Activated naive CD4-positive, alpha-beta T cell treated with anti-CD3 and anti-CD28 coated beads, Interleukin-2, amount 50 U/mL, for 24 hours (primary cell): ENCODE data around the gene CPLANE1.

Source experiments
- H3K27ac Mint-ChIP-seq: one replicate; pipeline ENCODE4 v1.8.0; 2021; ENCODE audit warnings: mild to moderate bottlenecking, mixed read lengths
- H3K27me3 Mint-ChIP-seq: one replicate; pipeline ENCODE4 v1.8.0; 2021; ENCODE audit warnings: mixed read lengths
- H3K36me3 Mint-ChIP-seq: one replicate; pipeline ENCODE4 v1.8.0; 2021; ENCODE audit warnings: mixed read lengths
- H3K4me1 Mint-ChIP-seq: one replicate; pipeline ENCODE4 v1.8.0; 2021; ENCODE audit warnings: mixed read lengths
- H3K4me3 Mint-ChIP-seq: one replicate; pipeline ENCODE4 v1.8.0; 2021; ENCODE audit warnings: mild to moderate bottlenecking, mixed read lengths
- H3K9me3 Mint-ChIP-seq: one replicate; pipeline ENCODE4 v1.8.0; 2021; ENCODE audit warnings: mixed read lengths

Gene CPLANE1

DNA sequence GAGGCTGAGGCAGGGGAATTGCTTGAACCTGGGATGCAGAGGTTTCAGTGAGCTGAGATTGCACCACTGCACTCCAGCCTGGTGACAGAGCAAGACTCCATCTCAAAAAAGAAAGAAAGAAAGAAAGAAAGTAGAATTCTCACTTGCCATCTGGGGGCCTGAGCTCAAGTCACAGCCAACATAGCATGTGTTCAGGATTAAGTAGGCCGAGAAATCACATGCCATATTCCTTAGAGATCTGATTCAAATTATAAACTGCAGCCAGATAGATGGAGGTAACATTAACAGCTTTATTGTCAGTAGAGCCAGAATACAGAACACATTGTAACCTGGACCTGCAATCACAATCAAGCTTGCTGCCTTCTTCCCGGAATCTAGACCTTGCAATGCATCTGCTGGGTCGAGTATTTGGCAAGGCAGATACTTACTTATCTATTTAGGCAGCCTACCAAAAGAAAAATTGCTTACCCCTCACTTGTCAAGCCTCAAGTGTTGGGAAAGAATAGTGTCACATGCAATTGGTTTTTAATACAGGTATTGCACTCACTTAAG, 173.7 kb downstream of the CPLANE1 start:
- H3K4me1 Mint-ChIP-seq = no peaks in the 10 kb centered on the region
- H3K36me3 Mint-ChIP-seq = peaks cover 11% of the 10 kb centered on the region
- no peak overlapping the region for H3K27ac Mint-ChIP-seq
- no peaks in the 10 kb centered on the region for H3K27me3 Mint-ChIP-seq
- H3K9me3 Mint-ChIP-seq = peaks cover 4% of the 10 kb centered on the region
- no peak overlapping the region for H3K4me3 Mint-ChIP-seq

DNA sequence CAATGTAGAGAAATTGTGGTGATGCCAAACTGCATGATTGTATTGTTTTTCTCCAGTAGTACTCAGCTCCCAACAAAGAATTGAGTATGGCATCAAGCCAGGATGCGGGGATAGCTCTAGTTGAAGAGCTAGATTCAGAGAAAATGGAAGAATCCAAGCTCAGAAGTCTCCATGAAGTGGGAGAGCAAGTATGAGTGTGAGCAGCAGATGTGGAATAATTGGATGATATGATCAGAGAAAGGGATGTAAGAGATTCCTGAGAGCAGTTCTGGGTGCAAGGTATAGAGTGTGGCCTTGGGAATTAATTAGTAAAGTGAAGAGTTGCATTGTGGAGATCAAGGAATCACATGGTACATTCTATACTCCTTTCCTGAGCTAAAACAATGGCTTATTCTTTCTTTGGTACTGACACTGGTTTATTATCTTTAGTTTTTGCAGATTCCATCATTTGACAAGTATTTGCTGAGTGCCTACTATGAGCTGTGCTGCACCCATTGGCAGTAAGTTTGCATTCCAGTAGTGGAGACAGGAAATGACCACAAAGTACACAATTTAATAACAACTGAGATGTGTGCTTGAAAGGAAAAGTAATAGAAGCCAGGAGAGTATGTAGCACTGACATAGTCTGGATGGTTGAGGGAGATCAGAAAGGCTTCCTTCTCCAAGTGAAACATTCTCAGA, 177.1 kb downstream of the CPLANE1 start:
- Mint-ChIP-seq H3K27me3 (no peaks in the 10 kb centered on the region), H3K4me3 (no peak overlapping the region), H3K4me1 (no peaks in the 10 kb centered on the region), H3K27ac (no peak overlapping the region), H3K9me3 (no peaks in the 10 kb centered on the region), H3K36me3 (no peaks in the 10 kb centered on the region)

DNA sequence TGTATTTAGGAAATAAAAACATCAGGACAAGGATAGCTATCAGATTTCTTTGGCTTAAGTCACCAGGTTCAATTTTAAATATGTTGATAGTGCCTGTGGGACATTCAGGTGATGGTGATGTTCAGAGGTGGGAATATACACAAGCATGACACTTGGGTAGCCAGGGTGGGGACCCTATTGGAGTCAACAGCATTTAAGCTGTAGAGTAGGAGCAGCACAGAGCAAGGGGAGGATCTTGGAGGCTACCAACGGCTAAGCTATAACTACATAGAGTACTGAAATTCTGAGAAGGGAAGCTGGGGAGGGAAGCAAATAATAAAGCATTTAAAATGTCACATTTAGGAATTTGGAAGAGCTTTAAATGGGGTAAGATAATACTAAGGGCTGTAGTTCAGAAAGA, 177.7 kb downstream of the CPLANE1 start:
- H3K36me3 Mint-ChIP-seq = no peaks in the 10 kb centered on the region
- no peak overlapping the region for H3K27ac Mint-ChIP-seq
- H3K27me3 Mint-ChIP-seq = no peaks in the 10 kb centered on the region
- no peak overlapping the region for H3K4me3 Mint-ChIP-seq
- no peaks in the 10 kb centered on the region for H3K9me3 Mint-ChIP-seq
- H3K4me1 Mint-ChIP-seq = no peaks in the 10 kb centered on the region

DNA sequence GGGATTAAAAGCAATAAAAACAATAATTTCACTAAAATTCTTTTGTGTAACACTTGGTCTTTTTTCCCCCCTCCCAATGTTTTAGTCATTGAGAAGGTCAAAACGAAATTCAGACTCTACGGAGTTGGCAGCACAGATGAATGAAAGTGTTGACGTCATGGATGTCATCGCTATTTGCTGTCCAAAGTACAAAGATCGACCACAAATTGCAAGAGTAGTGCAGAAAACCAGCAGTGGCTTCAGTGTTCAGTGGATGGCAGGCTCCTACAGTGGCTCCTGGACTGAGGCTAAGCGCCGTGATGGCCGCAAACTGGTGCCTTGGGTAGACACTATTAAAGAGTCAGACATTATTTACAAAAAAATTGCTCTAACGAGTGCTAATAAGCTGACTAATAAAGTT, 184.7 kb downstream of the CPLANE1 start:
- Mint-ChIP-seq H3K27ac (no peak overlapping the region), H3K36me3 (peaks cover 7% of the 10 kb centered on the region), H3K9me3 (no peaks in the 10 kb centered on the region), H3K4me3 (no peak overlapping the region), H3K27me3 (no peaks in the 10 kb centered on the region), H3K4me1 (no peaks in the 10 kb centered on the region)

DNA sequence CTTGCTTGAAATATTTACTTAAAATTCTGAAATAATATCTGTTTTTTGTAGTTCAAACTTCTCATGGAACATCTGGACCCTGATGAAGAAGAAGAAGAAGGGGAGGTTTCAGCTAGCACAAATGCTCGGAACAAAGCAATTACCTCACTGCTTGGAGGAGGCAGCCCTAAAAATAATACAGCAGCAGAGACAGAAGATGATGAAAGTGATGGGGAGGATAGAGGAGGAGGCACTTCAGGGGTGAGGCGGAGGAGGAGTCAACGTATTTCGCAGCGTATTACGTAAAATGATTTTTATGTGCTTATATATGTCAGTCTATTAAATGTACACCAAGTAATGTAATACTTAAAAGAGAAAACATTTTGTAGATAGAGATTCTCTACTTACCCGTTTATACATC, 185.4 kb downstream of the CPLANE1 start:
- peaks cover 9% of the 10 kb centered on the region for H3K36me3 Mint-ChIP-seq
- H3K9me3 Mint-ChIP-seq = no peaks in the 10 kb centered on the region
- no peak overlapping the region for H3K4me3 Mint-ChIP-seq
- H3K27ac Mint-ChIP-seq = no peak overlapping the region
- H3K27me3 Mint-ChIP-seq = no peaks in the 10 kb centered on the region
- H3K4me1 Mint-ChIP-seq = no peaks in the 10 kb centered on the region

DNA sequence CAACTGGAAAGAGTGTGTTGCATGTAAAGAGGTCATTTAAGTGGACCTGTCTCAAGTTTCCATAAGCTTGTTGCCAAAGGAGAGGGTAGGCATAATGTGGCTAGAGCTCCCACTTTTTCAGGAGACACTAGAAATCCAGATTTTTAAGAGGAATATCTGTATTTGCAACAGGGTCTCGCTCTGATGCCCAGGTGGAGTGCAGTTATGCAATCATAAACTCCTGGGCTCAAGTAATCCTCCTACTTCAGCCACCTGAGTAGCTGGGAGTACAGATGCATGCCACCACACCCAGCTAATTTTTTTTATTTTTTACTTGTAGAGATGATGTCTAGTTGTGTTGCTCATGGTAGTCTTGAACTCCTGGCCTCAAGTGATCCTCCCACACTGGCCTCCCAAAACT, 189.1 kb downstream of the CPLANE1 start:
- H3K27ac Mint-ChIP-seq = no peak overlapping the region
- peaks cover 8% of the 10 kb centered on the region for H3K4me1 Mint-ChIP-seq
- no peak overlapping the region for H3K4me3 Mint-ChIP-seq
- H3K27me3 Mint-ChIP-seq = no peaks in the 10 kb centered on the region
- H3K9me3 Mint-ChIP-seq = no peaks in the 10 kb centered on the region
- H3K36me3 Mint-ChIP-seq = peaks cover 15% of the 10 kb centered on the region

DNA sequence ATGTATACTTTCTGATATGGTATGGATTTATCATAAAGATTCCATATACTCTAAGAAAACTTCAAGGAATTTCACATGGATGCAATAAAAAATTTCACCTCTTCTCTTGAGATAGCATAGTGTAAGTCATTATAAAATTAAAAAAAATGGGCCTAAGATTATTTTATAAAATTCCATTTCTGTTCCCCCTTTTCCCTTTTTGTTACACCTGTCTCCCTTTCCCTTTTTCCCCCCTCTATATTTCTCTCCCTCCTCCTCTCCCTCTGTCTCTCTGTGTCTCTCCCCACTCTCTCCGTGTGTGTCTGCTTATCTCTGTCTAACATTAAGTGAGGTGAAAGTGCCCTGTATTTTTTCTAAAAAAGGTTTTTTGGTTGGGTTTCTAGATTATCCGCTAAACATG, 192.4 kb downstream of the CPLANE1 start:
- Mint-ChIP-seq H3K36me3 (peaks cover 17% of the 10 kb centered on the region), H3K9me3 (no peaks in the 10 kb centered on the region), H3K27ac (peak overlapping the region; percentile 71), H3K27me3 (no peaks in the 10 kb centered on the region), H3K4me3 (no peak overlapping the region), H3K4me1 (peaks cover 14% of the 10 kb centered on the region)
